Activated CD4-positive, alpha-beta T cell treated with anti-CD3 and anti-CD28 coated beads, Interleukin-2, amount 50 U/mL, for 16 hours (primary cell): Measurements from ENCODE around the gene SERTAD1.
A peak's percentile ranks its signal among the peaks of the same experiment; 100 is the strongest.
"Not testable (repeated sequence)": the region's sequence is repeated elsewhere in the genome, so short reads cannot be mapped to it uniquely, and the experiment has no call there.

Source experiments
- DNase-seq: peaks from one replicate; pipeline ENCODE4 v3.0.0-alpha.2; 2020

The SERTAD1 gene, protein sequence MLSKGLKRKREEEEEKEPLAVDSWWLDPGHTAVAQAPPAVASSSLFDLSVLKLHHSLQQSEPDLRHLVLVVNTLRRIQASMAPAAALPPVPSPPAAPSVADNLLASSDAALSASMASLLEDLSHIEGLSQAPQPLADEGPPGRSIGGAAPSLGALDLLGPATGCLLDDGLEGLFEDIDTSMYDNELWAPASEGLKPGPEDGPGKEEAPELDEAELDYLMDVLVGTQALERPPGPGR

DNA sequence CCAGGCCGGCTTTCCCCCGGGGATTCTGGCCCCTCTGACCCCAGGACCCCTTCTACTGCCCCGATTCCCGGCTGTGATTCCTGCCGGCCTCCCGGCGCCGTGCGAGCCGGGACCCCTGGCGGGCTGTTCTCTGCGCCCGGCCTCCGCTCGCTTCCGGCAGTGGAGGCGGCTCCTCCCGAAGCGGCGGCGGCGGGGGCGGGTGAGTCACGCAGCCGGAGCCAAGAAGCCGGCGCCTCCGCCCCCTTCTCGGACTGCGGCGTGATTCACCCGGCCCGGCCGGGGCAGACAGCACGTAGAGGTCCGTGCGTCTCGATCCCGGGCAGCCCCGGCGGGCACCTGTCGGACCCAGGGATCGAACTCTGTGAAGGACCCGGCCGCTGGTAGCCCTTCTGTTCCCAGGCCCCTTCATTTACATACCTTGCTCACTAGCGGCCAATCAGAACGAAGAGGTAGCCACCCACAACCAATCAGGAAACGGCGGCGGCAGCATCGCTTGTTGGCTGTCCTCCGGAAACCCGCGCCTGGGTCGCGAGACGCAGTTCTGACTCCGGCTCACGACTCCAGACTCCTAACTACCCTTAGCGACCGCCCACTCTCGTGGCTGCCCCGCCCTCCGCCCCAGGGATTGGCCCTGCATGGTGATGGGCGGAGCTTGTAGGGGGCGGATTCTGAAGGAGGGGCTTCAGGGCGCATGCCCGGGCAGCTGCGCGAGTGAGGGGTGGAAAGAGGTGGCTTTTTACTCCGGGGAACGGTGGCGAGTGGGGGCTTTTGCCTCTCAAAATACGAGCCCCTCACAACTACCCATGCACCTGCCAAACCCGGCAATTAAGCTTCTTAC lies at the start of gene SERTAD1:
Gene SERTAD1 (minus strand): TSS at position 543 of the 838 bp plus-strand sequence. CDS start 2,446 bp downstream, outside the sequence.
- peak; percentile 100 for DNase-seq

DNA sequence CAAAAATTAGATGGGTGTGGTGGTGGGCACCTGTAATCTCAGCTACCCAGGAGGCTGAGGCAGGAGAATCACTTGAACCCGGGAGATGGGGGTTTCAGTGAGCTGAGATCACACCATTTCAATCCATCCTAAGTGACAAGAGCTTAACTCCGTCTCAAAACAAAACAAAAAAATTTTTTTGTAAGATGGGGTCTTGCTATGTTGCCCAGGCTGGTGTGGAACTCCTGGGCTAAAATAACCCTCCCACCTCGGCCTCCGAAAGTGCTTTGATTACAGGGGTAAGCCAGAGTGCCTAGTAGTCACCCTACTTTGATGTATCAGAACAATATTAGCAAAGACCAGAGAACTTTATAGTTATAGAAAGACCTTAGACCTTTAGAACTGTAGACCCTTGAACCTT lies 48.9 kb upstream of the SERTAD1 start:
- no peak for DNase-seq

DNA sequence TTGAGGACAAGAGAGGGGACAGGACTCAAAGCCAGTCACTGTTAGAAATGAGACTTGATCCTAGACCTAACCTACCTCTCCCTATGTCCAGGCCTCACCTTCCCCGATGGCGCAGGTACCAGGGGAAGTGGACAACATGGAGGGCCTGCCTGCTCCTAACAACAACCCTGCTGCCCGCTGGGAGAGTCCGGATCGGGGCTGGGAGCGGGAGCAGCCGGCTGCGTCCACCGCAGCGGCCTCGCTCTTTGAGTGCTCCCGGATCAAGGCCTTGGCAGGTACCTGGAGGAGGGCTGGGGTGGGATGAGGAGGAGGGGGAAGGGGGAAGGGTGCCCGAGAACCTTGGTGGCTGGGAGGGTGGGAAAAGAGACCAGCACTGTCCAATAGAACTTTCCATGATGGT lies 46.7 kb upstream of the SERTAD1 start:
- no peak for DNase-seq

DNA sequence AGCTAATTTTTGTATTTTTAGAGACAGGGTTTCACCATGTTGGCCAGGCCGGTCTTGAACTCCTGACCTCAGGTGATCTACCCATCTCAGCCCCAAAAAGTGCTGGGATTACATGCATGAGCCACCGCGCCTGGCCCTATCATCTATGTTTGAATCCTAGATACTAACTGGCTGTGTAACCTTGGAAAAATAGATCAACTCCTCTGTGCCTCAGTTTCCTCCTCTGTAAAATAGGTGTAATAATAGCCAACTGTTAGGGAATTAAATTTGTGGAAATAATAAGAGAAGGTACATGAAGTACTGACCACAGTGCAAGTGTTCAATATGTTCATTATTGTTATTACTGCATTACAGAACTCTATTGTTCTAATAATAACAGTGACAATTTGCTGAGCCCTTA lies 45.3 kb upstream of the SERTAD1 start:
- DNase-seq = no peak

DNA sequence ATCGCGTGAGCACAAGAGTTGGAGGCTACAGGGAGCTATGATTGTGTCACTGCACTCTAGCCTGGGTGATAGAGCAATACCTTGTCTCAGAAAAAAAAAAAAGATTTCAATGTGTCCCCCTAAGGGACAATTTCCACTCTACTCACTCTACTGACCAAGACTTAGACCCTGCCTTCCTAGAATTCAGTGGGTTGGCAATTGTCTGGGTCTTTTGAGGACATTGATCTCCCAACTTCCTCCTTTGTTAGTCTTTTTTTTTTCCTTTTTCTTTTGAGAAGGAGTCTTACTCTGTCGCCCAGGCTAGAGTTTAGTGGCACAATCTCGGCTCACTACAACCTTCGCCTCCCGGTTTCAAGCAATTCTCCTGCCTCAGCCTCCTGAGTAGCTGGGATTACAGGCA lies 43.2 kb upstream of the SERTAD1 start:
- DNase-seq = no peak

DNA sequence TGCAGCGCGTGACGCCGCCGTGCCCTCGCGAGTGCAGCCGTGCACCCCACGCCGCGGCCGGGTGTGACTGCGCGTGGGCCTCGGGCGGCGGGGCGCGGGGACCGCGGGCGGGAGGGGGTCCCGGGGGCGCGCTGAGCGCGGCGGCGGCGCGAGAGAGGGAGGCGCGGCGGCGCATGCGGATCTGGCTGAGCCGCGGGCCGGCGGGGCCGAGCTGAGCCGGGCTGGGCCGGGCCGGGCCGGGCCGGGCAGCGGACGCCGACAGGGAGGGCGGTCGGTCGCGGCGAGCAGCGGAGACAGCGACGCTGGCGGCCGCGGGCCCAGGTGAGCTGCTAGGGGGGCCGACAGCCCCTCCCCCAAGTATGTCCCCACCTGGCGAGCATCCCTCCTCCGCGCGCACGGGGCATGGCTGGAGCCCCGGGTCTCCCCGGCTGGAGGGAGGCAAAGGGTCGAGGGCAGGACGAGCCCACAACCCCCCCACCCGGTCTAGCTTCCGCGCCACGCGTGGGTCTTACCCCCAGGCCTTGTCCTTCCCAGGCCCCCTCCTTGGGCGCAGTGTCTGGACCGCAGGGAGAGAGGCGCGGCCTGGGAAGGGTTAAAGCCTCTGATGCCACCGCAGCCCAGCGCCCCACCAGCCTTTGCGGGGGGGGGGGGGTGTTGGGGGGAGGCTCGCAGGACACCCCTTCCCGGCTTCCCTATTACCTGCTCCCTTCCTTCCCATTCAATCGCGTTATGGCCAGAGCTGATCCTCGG lies 41.4 kb upstream of the SERTAD1 start, which contains the start of gene SPTBN4:
Gene SPTBN4 (plus strand): TSS at position 17 of the 750 bp plus-strand sequence. CDS start 5,621 bp downstream, outside the sequence.
- no peak for DNase-seq

DNA sequence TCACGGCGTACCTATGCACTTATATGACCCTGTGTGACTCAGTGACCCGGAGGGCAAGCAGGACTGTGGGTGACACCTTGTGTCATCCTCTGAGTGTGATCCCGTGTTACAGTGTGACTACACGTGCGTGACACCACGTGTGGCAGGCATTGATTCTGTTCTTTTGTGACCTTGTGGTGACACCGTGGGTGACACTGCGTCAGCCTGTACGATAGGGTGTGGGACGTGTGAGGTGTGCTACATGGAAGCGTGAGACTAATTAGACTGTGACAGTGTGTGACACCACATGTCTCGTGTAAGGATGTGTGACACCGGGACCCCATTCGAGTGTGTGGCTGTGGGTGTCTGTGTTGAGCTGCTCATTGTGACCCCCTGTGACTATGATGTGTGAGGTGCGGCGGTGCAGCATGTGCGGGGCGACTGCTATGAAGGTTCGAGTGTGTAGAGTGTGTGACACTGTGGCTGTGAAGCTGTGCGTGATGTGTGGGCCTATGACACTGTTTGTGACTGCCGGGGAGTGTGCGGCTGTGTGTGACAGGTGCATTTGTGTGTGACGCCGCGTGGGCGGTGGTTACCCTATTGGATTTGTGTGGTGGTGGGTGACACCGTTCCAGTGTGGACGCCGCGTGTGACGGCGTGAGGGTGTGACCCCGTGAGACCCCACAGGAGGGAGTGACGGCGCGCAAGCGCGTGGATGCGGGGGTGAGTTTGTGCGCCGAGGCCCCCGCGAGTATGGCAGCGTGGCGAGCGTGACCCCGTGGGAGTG lies 40.6 kb upstream of the SERTAD1 start:
- no peak for DNase-seq

DNA sequence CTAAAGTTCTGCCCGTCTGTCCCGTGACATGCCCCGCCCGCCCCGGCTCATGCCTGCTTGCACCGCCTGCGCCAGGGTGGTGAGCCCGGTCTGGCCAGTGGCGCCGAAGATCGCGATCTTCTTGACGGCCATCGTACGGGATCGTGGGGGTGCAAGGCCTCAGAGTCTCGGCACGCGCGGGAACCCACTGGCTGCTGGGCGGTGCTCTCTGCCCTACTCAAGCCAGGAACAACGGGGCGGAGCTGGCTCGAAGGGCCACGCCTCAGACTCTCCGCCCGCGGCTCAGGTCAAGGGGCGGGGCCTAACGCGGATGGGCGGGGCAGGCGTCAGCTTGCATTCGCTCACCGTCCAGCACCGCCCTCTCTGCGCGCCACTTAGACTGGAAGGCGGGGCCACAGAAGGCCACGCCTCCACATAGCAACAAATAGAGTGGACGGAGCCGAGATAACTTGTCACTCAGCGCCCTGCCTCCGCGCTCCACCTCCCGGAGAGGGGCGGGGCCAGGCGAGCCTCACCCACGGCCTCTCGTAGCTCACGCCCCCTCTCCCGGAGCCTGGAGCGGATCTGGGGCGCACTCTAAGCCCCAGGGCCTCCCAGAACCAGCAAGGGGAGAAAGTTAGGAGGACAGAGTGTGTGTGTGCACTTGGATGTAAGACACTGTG lies 39.9 kb upstream of the SERTAD1 start, which contains the start of gene BLVRB:
Gene BLVRB (minus strand): TSS at position 189 of the 662 bp plus-strand sequence. CDS start 57 bp downstream, at position 132.
- peak; percentile 99 for DNase-seq

DNA sequence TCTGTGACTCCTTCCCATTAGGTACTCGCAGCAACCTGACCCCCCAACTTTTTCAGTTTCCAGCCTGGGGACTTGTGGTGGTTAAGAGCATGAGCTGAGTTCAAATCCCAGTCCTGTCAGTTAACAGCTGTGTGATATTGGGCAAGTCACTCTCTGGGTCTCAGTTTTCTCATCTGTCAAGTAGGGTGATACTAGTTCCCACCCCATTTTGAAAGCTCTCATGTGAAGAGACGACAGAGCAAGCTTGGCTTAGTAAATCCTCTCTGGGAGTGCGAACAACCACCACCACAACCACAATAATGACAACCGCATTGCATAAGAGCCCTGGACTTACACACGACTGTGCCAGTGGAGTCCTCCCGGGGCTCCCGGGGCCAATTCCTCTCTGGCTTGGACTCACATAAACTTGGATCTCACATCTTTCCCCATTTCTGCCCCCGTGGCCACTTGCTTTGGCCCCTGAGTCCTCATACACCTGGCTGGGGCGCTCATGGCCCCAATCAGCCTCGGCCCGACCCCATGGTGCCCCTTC lies 39.3 kb upstream of the SERTAD1 start:
- DNase-seq = peak; percentile 76

DNA sequence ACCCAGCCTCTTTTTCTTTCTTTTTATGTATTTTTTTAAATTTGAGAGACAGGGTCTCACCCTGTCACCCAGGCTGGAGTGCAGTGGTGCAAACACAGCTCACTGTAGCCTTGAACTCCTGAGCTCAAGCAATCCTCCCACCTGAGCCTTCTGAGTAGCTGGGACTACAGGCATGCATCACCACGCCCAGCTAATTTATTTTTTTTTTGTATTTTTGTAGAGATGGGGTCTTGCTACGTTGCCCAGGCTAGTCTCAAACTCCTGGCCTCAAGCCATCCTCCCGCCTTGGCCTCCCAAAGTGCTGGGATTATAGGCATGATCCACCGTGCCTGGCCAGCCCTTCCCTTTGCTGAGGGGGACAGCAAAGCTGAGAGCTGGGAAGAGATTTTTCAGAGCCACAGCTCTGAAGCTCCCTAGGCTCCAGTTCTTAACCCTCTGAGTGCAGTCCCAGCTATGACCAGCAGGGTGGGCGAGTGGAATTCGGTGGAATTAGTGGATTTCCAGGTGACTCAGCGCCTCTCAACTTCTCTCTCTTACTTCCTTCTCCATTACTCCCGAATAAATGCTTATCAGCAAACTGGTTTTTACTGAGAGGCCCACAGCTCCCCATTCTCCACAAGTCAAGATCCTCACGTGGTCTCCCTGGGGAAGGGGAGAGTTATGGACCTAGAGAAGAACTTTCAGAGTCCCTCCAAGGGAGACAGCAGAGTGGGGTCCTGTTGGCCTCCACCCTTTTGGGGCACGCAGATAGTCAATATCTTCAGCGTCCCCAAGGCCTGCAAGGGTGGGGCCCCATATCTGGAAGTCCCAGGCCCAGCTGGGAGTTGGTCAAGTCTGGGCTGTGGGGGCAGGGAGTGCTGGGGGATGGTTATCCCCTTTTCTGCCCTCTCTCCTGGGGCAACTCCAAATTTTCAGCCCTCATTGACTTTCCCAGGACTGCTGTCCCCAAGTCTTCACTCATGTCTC lies 38.5 kb upstream of the SERTAD1 start:
- DNase-seq = peak; percentile 66

DNA sequence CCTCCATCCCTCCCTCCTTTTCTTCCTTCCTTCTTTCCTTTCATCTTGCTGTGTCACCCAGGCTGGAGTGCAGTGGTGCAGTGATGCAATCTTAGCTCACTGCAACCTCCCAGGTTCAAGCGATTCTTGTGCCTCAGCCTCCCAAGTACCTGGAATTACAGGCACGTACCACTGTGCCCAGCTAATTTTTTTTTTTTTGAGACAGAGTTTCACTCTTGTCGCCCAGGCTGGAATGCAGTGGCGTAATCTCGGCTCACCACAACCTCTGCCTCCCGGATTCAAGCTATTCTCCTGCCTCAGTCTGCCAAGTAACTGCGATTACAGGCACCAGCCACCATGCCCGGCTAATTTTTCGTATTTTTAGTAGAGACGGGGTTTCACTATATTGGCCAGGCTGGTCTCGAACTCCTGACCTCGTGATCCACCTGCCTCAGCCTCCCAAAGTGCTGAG lies 37.8 kb upstream of the SERTAD1 start:
- peak; percentile 42 for DNase-seq

DNA sequence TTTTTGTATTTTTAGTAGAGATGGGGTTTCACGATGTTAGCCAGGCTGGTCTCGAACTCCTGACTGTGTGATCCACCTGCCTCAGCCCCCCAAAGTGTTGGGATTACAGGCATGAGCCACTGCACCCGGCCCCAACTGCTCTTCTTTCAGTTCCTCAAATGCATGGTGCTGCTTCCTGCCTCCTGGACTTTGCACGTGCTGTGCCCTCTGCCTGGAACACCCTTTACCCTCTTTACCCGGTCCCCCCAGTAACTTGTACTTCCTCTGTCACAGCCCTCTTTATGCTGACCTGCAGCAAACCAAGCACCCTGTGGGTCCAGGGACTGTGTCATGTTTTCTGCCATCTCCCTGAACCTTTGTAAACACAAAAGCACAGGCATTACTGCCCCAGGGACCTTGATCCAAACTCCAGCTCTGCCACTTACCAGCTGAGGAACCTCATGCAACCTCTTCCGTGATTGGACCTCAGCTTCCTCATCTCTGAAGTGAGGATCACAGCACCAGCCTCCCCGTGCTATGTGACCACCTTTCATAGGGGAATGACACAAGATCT lies 36.0 kb upstream of the SERTAD1 start:
- DNase-seq = no peak

DNA sequence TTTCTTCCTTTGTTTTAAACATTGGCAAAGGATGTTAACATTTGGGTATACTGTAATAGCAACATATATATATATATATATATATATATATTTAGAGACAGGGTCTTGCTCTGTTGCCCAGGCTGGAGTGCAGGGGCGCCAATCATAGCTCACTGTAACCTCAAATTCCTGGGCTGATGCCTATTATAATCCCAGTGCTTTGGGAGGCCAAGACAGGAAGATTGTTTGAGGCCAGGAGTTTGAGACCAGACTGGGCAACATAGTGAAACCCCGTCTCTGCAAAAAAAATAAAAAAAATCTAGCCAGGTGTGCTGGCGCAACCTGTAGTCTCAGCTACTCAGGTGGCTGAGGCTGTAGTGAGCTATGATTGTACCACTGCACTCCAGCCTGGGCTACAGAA lies 34.4 kb upstream of the SERTAD1 start:
- no peak for DNase-seq

DNA sequence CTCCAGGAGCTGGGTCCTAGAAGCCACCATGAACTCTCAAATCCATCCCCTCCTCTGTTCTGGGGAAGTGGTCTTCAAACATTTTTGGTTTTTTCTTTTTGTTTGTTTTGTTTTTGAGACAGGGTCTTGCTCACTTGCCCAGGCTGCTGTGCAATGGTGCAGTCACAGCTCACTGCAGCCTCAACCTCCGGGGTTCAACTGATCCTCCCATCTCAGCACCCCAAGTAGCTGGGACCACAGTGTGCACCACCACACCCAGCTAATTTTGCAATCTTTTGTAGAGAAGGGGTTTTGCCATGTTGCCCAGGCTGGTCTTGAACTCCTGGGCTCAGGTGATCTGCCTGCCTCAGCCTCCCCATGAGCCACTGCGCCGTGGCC lies 32.8 kb upstream of the SERTAD1 start:
- DNase-seq = no peak

DNA sequence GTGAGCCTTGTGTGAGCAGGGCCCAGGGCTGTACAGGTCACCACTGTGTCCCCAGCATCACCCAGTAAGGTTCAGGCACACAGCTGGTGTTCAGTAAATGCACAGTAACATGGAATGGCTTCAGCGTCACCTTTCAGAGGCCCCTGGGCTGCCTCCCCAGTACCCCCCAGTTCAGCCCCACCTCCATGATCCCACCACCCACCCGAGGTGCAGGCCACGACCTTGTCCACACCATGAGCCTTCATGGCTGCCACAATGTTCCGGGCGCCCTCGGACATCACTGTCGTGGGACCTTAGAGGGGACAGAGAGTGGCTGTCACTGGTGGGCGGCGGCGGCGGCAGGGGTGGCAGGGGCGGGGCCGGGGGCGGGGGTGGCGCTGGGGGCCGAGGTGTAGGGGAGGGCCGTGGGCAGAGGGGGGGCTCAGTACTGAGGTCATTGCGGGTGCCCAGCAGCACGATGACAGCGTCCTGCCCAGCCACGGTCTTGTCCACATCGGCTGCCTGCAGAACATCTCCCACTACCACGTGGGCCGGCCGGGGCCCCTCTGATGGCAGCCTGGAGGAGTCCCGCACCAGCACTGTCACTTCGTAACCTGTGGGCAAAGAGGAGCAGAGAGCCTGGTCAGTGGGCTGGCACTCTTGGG lies 32.3 kb upstream of the SERTAD1 start:
- no peak for DNase-seq

DNA sequence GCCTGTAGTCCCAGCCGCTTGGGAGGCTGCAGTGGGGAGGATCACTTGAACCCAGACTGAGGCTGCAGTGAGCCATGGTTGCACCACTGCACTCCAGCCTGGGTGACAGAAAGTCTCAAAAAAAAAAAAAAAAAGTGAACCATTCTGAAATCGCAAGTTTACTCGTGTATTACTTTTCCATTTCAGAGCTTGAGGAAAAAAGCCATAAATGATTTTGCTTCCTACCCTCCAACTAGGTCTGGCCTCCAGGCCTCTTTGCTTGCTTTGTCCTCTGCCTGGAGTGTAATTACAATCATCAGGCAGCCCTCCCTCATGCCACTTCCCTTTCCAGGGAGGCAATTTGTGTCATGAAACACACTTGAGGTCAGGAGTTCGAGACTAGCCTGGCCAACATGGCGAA lies 31.3 kb upstream of the SERTAD1 start:
- no peak for DNase-seq

DNA sequence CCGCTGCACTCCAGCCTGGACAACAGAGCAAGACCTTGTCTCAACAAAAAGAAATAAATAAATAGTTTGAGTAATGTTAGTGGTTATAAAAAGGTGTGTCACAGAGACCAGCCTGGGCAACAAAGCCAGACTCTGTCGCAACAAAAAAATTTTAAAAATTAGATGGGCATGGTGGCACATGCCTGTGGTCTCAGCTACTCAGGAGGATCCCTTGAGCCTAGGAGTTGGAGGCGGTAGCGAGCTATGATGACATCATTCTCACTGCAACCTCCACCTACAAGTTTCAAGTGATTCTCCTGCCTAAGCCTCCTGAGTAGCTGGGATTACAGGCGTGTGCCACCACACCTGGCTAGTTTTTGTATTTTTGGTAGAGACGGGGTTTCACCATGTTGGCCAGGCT lies 28.2 kb upstream of the SERTAD1 start:
- not testable (repeated sequence) for DNase-seq

DNA sequence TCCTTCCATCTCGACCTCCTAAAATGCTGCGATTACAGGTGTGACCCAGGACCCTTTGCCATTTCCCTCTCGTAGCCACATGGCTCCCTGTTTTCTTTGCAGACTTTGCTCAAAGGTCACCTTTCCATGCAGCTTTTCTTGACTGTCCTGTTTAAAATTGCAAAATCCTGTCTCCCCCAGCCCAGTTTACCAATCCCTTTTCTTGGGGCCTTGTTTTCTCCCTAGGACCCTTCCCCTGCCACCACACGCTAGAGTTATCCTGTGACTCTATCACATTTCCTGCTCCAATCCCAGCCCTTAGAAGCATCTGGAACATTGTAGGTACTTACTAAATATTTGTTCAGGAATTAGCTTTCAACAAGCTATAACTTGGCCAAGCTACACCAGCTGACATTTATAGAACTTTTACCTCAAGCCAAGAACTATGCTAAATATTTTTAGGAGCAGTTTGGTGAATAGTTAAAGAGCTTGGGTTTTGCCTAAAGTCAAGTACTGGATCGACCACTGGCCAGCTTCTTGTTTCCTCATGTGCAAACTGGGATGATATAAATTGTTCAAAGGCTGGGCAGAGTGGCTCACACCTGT lies 27.5 kb upstream of the SERTAD1 start:
- no peak for DNase-seq

DNA sequence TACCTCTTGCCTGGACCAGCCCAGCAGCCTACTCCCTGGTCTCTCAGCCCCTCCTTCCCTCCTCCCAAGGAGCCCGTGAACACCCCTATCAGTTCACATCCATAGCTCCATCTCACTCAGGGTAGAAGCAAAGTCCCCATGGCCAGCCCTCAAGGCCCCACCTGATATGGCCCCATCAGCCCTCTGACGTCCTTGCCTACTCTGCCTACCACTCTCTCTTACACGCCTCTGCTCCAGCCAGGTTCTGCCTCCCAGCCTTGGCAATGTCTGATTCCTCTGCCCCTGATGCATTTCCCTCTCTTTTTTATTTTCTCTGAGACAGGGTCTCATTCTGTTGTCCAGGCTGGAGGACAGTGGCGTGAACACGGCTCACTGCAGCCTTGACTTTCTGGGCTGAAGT lies 26.2 kb upstream of the SERTAD1 start:
- no peak for DNase-seq
